GM18861 (cell line): ENCODE results near the gene POGLUT3.

ENCODE experiments used
- ATAC-seq: cut with Tn5 transposase; IDR thresholded peaks from one replicate; pipeline ENCODE4 v1.9.1; 2021; ENCODE audit not compliant: unreplicated experiment

The POGLUT3 gene, protein sequence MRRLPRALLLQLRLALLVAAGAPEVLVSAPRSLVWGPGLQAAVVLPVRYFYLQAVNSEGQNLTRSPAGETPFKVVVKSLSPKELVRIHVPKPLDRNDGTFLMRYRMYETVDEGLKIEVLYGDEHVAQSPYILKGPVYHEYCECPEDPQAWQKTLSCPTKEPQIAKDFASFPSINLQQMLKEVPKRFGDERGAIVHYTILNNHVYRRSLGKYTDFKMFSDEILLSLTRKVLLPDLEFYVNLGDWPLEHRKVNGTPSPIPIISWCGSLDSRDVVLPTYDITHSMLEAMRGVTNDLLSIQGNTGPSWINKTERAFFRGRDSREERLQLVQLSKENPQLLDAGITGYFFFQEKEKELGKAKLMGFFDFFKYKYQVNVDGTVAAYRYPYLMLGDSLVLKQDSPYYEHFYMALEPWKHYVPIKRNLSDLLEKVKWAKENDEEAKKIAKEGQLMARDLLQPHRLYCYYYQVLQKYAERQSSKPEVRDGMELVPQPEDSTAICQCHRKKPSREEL

DNA sequence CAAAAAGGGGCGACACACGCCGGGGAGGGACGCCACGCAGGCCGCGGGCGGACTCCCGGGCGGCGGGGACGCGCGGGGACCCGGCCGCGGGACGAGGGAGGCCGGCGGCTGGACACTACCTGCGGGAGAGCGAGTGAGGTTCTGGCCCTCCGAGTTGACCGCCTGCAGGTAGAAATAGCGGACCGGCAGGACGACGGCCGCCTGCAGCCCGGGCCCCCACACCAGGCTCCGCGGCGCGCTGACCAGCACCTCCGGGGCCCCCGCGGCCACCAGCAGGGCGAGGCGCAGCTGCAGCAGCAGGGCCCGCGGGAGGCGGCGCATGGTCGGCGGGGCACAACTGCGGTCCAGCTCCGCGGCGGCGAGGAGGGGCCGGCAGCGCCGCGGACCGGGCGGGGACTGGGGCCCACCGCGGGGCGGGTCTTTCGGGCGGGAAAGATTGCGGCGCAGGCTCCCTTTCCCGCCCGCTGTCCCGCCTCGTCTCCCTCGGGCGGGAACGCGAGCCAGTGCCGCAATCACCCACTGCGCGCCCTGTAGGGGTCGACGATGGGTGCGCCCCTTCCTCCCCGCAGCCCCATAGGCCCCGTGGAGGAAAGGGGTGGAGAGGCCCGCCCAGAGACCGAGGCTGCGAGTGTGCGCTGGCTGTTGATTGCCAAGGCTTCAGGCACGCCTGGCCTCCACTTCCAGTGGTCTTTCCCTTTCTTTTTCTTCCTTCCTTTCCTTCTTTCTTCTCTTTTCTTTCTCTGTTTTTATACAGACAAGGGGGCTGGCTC, at the start of gene POGLUT3:
Gene POGLUT3 (minus strand): TSS at position 339 of the 770 bp plus-strand sequence. CDS start 18 bp downstream, at position 321.
- peak; percentile 43 for ATAC-seq

DNA sequence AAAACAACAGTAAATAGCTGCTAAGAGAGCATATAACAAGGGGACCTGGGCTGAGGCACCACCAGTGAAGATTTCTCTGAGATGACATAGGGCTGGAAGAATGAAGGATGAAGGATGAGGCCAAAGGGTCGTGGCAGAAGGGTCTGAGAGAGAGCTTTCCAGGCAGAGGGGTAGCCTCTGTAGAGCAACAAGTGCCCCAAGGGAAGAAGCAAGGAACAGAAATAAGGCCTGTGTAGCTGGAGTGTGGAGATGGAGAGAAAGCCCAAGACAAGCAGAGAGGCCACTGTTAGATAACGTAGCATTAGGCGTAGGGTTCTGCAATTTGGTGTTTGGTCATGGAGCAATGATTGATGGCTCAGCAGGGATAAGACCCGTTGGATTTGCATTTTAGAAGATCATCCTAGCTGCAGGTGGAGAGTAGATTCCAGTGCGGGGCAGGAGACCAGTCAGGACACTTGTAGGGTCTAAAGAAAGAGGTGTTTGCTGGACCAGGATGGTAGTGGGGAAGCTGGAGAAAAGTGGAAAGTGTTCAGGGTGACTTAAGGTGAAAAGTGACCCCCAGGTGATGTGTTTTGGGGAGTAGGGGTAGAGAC, 47.8 kb upstream of the POGLUT3 start:
- ATAC-seq = no peak

DNA sequence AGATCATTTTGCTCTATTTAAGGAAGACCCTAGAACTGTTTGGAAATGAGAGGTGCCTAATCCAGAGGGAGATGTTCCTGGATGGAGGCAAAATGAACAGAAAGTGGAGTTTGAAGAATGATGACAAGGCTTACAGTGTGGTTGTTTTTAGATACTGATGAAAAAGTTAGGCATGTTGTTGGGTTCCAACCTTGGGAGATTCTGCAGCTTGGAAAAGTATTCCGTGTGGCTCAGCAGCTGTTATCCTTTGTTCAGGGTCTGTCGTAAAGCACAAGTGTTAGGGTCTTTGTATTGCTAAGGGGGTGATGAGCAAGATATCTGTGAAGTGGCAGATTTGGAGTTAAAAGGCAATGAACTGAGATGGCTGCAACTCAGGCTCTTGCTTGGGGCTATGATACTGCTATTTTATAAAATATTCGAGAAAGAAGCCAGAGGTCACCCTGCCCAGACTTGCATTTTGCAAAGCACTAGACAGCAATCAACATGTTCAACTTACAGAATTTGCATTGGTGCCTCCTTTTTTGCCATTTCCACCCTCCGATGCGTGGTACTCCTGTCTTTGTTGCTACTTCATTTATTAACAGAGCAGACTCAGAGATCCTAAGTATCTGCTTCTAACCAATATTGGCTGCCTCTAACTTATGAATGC, 45.3 kb upstream of the POGLUT3 start:
- no peak for ATAC-seq

DNA sequence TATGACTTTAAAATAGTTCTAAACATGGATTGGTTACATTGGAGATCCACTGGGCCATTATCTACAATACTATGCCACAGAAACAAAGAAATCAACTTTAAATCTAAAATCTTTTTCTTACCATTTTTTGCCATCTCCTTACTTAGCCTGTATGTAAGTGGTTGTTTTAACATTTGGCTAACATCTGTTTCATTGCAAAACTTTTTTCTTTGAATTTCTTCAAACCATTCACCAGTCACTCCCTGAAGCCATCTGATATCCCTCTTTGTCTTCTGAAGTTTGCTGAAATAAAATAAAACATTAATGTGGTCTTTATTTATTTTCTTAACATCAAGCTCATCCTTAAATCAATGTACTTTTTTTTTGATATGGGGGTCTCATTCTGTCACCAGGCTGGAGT, 43.3 kb upstream of the POGLUT3 start:
- ATAC-seq = no peak

DNA sequence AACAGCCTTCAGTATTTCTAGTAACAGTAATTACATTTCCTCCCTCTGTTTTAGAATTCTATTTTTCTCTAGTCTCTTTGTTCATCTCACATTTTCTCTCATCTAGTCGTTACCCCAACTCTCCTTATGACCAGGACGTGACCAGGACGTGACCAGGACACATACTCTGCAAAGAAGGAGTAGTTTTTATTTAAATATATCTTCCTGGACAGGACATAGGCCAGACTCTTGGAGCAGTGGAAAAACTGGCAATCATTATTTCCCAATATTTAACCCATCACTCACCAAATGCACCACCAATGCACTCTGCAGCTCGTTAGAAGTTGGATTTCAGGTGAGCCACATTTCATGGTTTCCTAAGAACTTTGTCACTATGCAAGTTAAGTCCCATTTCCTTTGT, 40.3 kb upstream of the POGLUT3 start:
- ATAC-seq = no peak

DNA sequence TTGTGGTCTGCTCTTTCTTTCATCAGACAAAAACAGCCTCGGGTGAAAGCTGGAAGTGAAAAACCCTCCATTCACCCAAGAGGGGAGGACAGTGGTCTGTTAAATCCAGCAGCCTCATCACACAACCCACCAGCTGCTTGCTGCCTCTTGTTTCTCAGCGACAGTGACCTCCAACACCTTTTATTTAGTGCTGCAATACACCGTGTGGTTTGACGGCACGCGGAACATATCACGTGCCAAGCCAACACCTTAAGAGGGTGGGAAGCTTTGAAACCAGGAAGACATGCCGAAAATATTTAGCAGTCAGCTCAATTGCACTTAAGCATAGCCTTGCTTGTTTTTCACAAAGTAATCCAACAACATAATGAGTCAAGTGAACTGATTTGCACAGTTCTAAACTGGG, 39.8 kb upstream of the POGLUT3 start:
- ATAC-seq = no peak

DNA sequence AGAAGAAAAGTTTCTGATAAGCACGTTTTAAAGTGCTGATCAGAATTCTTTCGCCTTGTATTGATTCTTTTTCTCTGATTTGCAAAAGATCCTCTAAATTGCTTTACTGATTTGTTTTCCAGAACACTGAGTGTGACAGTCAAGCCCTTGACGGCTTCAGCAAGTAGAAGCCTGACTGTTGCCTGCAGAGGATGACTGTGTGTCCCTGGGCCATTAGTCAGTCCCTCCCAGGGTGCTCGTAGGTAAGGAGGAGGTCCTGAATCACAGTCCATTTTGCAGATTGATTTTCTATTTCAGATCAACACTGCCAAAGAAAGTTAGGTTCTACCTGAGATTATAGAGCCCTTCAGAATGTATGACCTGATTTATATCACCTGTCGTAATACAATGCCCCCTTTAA, 38.6 kb upstream of the POGLUT3 start:
- ATAC-seq = no peak

DNA sequence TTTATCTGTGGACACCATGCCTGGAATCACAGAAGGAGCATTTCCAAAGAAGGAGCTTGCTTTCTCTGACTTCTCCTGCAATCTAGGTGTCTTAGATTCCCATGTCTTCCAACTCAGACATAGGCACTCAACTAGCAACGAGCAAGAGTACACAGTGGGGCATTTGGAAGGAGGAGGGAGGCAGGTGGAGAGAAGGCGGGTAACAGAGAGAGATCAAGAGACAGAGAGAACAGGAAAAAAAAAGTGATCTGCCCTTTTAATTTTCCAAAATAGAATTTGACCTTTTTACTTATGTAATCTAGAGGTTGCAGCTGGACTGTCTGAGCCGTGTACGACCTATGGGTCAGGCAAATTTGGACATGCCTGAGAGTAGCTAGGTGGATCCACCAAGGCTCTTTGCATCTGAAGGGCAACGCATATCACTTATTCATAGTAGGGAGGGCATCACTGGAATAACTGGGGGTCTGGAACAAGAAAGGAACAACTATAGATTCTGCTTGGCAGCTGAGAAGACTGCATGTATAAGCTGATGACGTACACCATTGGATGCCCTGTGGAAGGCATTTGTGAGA, 37.3 kb upstream of the POGLUT3 start:
- no peak for ATAC-seq

DNA sequence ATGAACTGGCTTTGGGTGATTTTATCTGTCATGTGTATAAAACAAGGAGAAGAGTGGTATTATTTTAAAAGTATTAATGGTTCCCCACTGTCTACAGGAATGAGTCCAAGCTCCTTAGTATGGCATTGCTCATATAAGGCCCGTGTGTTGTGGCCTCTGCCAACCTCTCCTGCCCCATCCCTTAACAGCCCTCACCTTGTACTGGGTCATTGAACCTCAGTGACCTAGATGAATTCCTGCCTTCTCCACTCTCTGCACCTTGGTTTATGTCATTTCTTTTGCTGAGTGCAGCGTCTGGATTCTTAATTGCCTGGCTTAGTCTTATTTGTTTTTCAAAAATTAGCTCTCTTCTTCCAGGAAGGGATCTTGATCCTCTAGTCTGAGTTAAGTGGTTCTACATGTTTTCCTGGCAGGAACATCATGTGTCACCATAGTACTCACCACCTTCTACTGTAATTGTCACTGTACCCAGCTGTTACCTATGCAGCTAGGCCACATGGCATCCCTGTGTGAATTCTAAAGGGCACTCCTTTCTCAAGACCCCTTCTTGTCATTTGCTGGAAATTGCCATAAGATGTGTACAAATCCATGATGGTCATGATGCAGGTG, 36.2 kb upstream of the POGLUT3 start:
- ATAC-seq = no peak

DNA sequence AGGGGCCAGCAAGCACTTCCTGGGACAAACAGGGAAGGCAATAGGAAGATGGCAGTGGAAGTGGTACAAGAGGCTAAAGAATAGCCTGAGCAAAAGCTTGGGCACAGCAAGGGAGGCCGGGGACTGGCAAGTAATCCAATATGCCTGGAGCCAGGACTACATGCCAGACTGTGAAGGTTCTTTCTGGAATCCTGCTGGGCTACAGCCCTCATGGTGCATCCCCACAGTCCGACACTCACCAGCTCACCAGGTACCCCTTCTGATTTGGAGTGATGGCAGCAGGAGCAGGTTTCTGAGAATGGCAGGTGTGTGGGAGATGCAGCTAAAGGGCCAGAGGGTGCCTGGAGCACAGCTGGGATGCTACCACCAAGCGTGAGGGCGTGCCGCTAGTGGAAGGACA, 32.2 kb upstream of the POGLUT3 start:
- no peak for ATAC-seq

DNA sequence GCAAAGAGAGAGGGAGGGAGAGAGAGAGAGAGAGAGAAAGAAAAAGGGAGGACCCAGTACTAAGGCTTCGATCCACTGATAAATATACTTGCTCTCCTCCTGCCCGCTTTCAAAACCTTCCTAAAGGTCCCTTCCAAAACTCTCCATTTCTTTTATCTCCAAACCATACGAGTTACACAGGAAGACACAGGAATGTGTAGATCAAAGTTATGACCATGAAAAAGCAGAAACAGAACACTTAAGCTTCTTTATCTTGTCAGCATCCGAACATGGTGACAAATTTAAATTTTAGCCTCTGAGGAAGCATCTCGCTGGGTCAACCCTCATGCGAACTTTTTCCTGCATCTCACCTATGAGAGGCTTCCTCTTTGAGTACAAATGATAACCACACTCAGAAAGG, 29.2 kb upstream of the POGLUT3 start:
- ATAC-seq = no peak

DNA sequence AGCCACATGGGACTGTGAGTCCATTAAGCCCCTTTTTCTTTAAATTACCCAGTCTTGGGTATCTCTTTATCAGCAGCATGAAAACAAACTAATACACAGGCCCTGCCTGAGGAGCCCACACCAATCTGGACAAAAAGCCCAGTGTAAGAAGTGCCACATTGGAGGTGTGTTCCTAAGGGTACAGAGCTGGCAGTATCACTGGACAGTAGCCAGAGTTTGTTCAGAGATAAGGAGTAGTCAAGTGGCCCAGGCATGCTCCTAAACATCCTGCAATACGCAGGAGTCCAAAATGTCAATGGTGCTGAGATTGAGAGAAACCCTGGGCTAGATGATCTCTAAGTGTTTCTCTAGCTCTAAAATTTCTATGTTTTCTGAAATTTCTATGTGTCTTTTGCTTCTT, 27.0 kb upstream of the POGLUT3 start:
- no peak for ATAC-seq

DNA sequence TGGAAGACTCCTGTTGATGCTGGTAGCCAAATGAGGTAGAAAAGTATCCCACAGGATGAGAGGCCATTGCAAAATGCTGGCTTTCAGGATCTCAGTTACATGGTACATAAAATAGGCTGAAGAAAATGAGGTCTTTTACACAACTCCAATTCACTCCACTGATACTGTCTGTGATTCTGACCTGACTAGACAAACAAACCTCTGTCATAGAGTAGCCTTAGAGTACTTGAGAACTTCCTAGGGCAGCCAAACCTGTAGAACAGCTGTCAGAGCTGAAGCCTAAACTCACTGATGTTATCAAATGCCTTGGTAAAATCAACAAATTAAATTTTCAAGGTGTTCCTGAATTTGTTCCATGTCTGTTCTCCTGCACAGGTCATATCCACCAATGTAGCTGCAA, 26.2 kb upstream of the POGLUT3 start:
- no peak for ATAC-seq

DNA sequence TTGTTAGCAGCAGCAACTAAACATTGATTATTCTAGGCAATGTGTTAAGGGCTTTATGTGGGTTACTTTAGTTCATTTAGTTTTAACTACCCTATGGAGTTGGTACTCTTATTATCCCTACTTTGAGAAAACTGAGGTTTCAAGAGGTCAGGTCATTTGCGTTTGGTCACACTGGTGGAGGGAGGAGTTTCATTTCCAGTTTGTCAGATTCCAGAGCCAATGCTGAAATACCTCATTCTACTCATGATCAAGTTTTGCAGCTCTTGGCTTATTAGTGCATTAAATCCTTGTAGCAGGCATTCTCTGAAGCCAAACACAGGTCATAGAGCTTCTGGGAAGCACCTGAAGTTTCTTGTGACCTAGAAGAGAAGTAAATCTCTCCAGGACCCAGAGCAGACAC, 24.1 kb upstream of the POGLUT3 start:
- ATAC-seq = no peak

DNA sequence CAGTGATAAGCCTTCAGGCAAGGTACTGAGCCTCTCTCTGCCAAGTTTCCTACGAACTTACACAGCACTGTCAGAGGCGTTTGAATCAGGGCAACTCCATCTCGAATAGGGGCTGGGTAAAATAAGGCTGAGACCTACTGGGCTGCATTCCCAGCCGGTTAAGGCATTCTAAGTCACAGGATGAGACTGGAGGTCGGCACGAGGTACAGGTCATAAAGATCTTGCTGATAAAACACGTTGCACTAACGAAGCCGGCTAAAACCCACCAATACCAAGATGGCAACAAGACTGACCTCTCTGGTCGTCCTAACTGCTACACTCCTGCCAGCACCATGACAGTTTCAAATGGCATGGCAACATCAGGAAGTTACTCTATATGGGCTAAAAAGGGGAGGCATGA, 20.4 kb upstream of the POGLUT3 start:
- no peak for ATAC-seq

DNA sequence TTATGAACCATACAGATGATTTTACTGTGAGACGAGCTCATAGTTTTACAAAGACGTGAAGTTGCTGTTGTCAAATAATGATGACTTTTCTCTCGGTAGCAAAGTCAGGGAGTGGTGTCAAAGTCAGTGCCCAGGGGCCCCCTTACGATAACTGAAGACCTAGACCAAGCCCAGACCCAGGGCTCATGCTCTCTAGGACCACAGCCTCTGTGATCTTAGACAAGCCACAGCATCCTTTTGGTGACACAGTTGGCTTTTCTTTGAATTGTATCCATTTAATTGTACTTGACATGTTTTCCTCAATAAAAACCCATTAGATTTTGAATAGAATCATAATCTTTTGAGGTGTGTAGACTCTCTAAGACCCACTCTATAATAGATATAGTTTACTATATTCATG, 17.9 kb upstream of the POGLUT3 start:
- ATAC-seq = no peak

DNA sequence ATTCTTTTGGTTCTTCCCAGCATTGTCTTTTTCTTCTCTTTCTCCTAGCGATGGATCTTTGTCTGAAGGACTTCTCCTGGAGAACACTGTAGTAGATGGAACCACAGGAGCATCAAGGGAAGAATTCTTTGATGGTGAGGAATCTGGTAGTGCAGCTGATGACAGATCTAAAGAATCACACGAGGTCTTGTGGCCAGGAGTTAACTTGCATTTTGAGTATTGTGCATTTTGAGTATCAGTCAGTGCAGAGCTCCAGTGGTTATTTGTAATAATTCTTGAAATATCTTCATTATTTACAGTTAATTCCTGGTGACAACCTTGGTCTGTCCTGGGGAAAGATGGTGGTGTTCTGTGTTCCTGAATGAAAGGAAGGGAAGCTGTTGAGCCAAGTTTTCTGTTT, 14.5 kb upstream of the POGLUT3 start:
- no peak for ATAC-seq

DNA sequence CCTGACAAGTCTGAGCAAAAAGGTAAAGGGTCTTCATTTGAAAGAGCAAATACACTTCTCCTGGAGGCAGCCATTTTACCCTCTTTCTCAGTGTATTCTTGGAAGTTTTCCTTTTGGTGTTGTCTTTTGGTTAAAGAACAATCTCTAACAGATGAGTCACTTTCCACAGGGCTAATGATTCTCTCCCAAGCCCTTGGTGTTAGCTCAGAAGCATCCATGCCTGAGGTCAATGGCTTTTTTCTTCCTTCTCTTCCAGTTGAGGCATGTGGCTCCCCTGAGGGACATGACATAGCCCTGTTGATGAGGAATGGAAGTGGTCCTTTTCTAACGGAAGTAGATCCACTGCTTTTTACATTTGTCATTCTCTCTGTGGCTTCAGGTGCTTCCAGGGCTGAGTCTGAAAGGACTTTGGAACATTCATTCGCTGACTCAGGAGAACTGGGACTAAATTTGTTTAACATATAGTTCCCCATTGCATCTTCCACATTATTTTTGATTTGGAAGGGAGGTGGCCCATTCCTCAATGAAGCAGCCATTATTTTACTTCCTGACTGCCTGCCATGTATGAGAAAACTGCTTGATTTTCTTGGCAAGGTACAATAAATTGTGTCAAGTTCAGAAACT, 13.8 kb upstream of the POGLUT3 start:
- no peak for ATAC-seq

DNA sequence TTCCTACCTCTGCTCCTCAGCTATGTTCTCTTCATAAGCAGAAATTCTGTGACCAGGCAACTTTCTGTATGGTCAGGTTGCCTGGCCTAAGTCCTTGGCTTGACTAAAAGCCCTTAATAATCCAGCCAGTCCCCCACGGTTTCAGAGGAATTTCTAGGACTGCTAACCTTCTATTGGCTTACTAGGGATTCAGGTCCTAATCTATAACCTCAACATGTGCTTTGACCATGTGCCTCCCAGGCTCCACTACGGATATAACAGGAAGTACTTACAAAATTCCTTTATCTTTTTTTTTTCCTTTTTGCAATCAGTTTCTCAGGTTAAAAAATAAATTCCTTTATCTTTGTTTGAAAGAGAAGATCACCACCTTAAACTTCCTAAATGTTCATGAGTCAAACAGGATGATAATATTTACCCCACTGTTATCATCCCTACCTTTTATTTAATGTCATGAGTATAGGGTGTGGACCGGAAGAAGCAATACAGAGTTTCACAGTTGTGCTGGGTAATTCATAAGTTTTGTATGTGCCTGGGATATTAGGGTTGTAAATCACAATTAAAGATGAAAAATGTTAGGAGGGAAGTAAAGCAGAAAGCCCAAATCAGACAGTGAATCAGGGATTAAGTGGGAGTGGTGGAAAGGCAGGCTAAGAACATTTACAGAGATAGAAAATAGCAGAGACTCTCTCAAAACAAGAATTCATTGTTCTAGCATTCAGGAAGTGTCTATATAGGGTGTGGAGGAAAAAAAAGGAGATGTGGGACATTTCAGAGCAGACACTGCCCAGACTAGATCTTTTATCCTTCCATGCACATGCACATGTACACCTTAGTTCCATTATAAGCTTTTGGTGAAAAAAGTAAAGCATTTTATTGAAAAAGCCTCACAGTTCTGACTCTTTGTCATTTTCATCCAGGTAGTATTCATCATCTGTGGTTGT, 10.7 kb upstream of the POGLUT3 start:
- ATAC-seq = no peak
